Left lung (tissue), 10 donors: Measurements from ENCODE around the gene DEFB129. TPM values are rescaled to one million over a fixed set of nuclear protein-coding genes. Genes with fewer than 3 reads are reported as not detected.
A peak's percentile ranks its signal among the peaks of the same experiment; 100 is the strongest.
"Not testable (repeated sequence)": the region's sequence is repeated elsewhere in the genome, so short reads cannot be mapped to it uniquely, and the experiment has no call there.

Source experiments
- ATAC-seq: fragments of 200-7000 bp; cut with Tn5 transposase; one replicate; pipeline ENCODE4 v1.9.1; 2020; ENCODE audit warnings: moderate library complexity
- DNase-seq, 4 donors: peaks; one replicate each; pipeline ENCODE4 v3.0.0-alpha.2; 2013 to 2020
- H3K27ac ChIP-seq, 2 donors: fragments of 200-600 bp; sonication (generic) in 1 of 2; one replicate each; pipeline versions ENCODE4 v1.5.0 to v1.8.0; 2020 to 2021
- H3K27me3 ChIP-seq, 2 donors: fragments of 200-600 bp; sonication (generic) in 1 of 2; one replicate each; pipeline versions ENCODE4 v1.5.0 to v1.8.0; 2020 to 2021
- H3K36me3 ChIP-seq, 2 donors: fragments of 200-600 bp; sonication (generic) in 1 of 2; one replicate each; pipeline versions ENCODE4 v1.5.0 to v1.8.0; 2020 to 2021
- H3K4me1 ChIP-seq, 2 donors: fragments of 200-600 bp; one replicate each; pipeline ENCODE4 v1.8.0; 2021
- H3K4me3 ChIP-seq, 2 donors: fragments of 200-600 bp; sonication (generic) in 1 of 2; one replicate each; pipeline versions ENCODE4 v1.5.0 to v1.8.0; 2020 to 2021; ENCODE audit warnings: mild to moderate bottlenecking in 1 of 2
- H3K9me3 ChIP-seq, 2 donors: fragments of 200-600 bp; sonication (generic) in 1 of 2; one replicate each; pipeline versions ENCODE4 v1.5.0 to v1.8.0; 2020 to 2021
- CTCF ChIP-seq, 2 donors: fragments of 200-600 bp; sonication (generic) in 1 of 2; IDR thresholded peaks; one replicate each; pipeline versions ENCODE4 v1.5.0 to v1.8.0; 2021; ENCODE audit warnings: antibody characterized with exemption in 2 of 2
- intact Hi-C, 2 donors: fragments of 100-400 bp; cut with DNase I; formaldehyde crosslinking; loops; one replicate each; pipeline versions ENCODE4 v1.11.2 to v1.14.2; 2022
- polyA plus RNA-seq, 6 donors: library from polyadenylated mRNA; unstranded; fragments of 120-200 nt; gene quantifications; one replicate each; pipeline ENCODE4 v1.2.1, GENCODE V29; 2013; ENCODE audit not compliant: insufficient read length in 6 of 6
- total RNA-seq, 2 donors: library from RNA; stranded (reverse); fragmentation: NEBNext Ultra II Directional; extraction: Animal tissue kit (Norgen Biotek cat#: 25700); gene quantifications; one replicate each; pipeline ENCODE4 v1.2.1, GENCODE V29; 2021
- donor health status: DM: no; HTN: yes; CAD: no.
- donor health status: DM: no; HTN: no; CAD: no.

DEFB129 gene
- total and polyA plus RNA-seq, 8 donors, result not detected

GRCh38 chr20:251354-251753, 24.3 kb downstream of the DEFB129 start:
- Histone ChIP-seq H3K27me3 (peaks cover 0 to 4% of the 10 kb centered on the region in 2 donors), H3K36me3 (no peaks in the 10 kb centered on the region), H3K4me1 (no peaks in the 10 kb centered on the region), H3K4me3 (no peak overlapping the region), H3K27ac (no peak overlapping the region), H3K9me3 (no peaks in the 10 kb centered on the region)
- no peak for ATAC-seq
- TF ChIP-seq CTCF (IDR thresholded peaks at IDR 0.05), result no peak
- intact Hi-C loops, result no loop called here
- no peak for DNase-seq

DNA sequence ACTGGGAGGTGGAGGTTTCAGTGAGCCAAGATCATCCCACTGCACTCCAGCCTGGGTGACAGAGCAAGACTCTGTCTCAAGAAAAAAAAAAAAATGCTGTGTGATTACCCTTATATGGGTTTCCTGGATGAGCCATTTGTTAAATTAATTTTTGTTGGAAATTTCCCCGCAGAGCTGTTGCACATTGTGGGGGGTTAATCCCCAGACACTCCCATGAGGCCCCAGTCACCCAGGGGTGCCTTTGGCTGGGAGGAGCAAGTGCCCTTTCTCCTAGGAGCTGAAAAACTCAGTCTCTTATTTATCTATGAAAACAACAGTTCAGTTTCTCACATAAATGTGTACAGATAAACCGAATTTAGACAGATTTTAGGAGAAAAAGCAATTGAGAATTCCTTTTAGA, 25.7 kb downstream of the DEFB129 start:
- H3K9me3 ChIP-seq, result no peaks in the 10 kb centered on the region
- H3K27ac ChIP-seq, result no peak overlapping the region
- DNase-seq, result no peak
- ATAC-seq, result no peak
- no peak for TF ChIP-seq CTCF (IDR thresholded peaks at IDR 0.05)
- peaks cover 0 to 4% of the 10 kb centered on the region in 2 donors for H3K27me3 ChIP-seq
- no peak overlapping the region for H3K4me3 ChIP-seq
- intact Hi-C loops, result no loop called here
- no peaks in the 10 kb centered on the region for H3K36me3 ChIP-seq
- H3K4me1 ChIP-seq, result no peaks in the 10 kb centered on the region

- H3K4me1 ChIP-seq, H3K36me3 ChIP-seq, intact Hi-C loops, H3K4me3 ChIP-seq, H3K27me3 ChIP-seq, DNase-seq, H3K9me3 ChIP-seq, H3K27ac ChIP-seq, ATAC-seq: not testable (repeated sequence)
Measured at GRCh38 chr20:253447-253846, 26.4 kb downstream of the DEFB129 start.

GRCh38 chr20:257419-257818, 30.4 kb downstream of the DEFB129 start, which contains the start of gene DEFB132:
Gene DEFB132 (plus strand): TSS chr20:257724. CDS start chr20:257779, 55 bp downstream.
- ATAC-seq, result no peak
- no peak within 1 kb of the TSS for H3K27ac ChIP-seq
- no peak for DNase-seq
- no peak for TF ChIP-seq CTCF (IDR thresholded peaks at IDR 0.05)
- H3K4me3 ChIP-seq, result no peak within 1 kb of the TSS
- H3K36me3 ChIP-seq, result no peaks in the 10 kb centered on the region
- no peaks in the 10 kb centered on the region for H3K9me3 ChIP-seq
- peaks cover 0 to 4% of the 10 kb centered on the region in 2 donors for H3K27me3 ChIP-seq
- no peaks in the 10 kb centered on the region for H3K4me1 ChIP-seq
- intact Hi-C loops, result no loop called here

DNA sequence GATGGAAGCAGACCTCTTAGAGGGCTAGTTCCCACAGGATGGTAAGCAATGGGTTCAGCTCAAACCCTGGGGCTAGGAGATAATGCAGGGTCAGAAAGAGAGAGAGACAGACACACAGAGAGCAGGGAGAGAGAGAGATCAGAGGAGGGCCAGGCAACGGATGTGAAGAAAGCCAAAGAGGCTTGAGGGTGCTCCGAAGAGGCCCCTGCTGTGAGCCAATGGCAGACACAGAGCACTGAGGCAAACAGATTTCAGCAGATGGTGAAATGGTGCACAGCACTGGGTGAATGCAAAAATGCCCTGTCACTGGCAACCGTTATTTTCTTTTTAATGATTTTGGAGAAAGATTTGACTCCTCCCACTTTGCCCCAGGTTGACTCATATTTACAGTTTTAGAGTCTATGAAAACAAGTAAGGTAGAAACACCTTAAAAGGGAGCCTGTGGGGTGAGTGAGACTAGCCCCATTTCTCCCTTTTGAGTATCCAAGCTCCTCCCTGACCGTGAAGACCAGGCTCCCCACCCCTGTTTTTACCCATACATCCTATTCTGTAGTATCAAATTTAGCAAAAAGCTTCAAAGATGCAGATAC, 31.3 kb downstream of the DEFB129 start:
- no peak for TF ChIP-seq CTCF (IDR thresholded peaks at IDR 0.05)
- Histone ChIP-seq H3K4me3 (no peak overlapping the region), H3K4me1 (no peaks in the 10 kb centered on the region), H3K27me3 (no peaks in the 10 kb centered on the region), H3K9me3 (no peaks in the 10 kb centered on the region), H3K27ac (no peak overlapping the region), H3K36me3 (no peaks in the 10 kb centered on the region)
- intact Hi-C loops, result no loop called here
- DNase-seq, result no peak
- ATAC-seq, result no peak

- peak in 1 of 4 donors; percentile 25 for DNase-seq
- TF ChIP-seq CTCF (IDR thresholded peaks at IDR 0.05), result no peak
Measured at GRCh38 chr20:258963-259362, 31.9 kb downstream of the DEFB129 start.

More at GRCh38 chr20:258963-259362, 31.9 kb downstream of the DEFB129 start:
- Histone ChIP-seq H3K36me3 (no peaks in the 10 kb centered on the region), H3K9me3 (no peaks in the 10 kb centered on the region), H3K4me1 (no peaks in the 10 kb centered on the region), H3K27ac (no peak overlapping the region), H3K4me3 (no peak overlapping the region), H3K27me3 (no peaks in the 10 kb centered on the region)
- intact Hi-C loops, result no loop called here
- no peak for ATAC-seq
